HEK293T (cell line): Measurements from ENCODE around the gene SNX4.

Experiments used
- BHLHE40 ChIP-seq: fragments of 450-650 bp; IDR thresholded peaks from 2 replicates; pipeline ENCODE4 v1.6.1; 2016; ENCODE audit warnings: mild to moderate bottlenecking, moderate library complexity, borderline replicate concordance
- FOXA1 ChIP-seq: fragments of 450-650 bp; IDR thresholded peaks from 2 replicates; pipeline ENCODE4 v1.6.1; 2016; ENCODE audit warnings: mild to moderate bottlenecking
- FOXK2 ChIP-seq: fragments of 450-650 bp; IDR thresholded peaks from 2 replicates; pipeline ENCODE4 v1.6.1; 2016; ENCODE audit warnings: mild to moderate bottlenecking
- SP1 ChIP-seq: fragments of 450-650 bp; IDR thresholded peaks from 2 replicates; pipeline ENCODE4 v1.6.1; 2017
- ZNF384 ChIP-seq: fragments of 450-650 bp; IDR thresholded peaks from 2 replicates; pipeline ENCODE4 v1.6.1; 2016

- TF ChIP-seq FOXK2 (no peak), SP1 (no peak), ZNF384 (no peak), BHLHE40 (no peak), FOXA1 (no peak)
Measured at GRCh38 chr3:125431391-125431790, 88.6 kb downstream of the SNX4 start.
